NCI-H2081 treated with DMSO at 0.1 percent for 48 hours (cell line): ENCODE results near the gene SNN.

Source experiments
- DNase-seq: peaks from one replicate; lab custom pipeline; 2025; lab: John Stamatoyannopoulos, UW

SNN gene

GRCh38 chr16:11679941-11680911 is 12.0 kb downstream of the SNN start:
- no peak for DNase-seq

GRCh38 chr16:11681556-11681955 is 13.3 kb downstream of the SNN start:
- no peak for DNase-seq

DNA sequence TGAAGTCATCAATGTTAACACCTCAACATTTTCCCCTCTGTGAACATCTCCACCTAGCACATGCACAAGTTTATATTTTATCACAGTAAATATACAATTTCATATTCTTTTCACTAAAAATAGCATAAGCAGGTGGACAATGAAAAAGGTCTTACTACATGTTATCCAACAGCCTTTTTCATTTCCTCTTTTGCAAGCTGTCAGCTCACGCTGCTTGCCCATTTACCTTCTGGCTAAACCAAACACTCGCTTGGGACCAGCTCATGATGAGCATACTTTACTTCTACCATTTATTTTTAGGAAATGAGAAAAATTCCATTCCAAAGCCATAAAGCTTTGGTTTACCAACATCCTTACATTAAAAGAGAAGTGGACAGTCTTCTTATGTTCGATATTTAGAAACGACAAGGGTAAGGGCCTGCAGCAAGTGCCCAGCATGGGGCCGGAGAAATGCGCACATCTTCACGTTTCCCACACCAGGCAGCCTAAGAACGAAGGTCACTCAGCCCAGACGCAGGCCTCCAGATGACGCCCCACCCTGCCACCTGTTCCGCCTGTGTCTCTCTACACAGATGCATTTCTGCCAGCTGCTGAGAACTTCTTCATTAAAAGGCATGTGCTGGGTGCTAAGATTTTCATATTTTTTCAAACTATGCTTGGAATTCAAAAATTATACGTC is 13.9 kb downstream of the SNN start:
- no peak for DNase-seq

- no peak for DNase-seq
Observed at GRCh38 chr16:11682655-11683096, 14.4 kb downstream of the SNN start.

DNA sequence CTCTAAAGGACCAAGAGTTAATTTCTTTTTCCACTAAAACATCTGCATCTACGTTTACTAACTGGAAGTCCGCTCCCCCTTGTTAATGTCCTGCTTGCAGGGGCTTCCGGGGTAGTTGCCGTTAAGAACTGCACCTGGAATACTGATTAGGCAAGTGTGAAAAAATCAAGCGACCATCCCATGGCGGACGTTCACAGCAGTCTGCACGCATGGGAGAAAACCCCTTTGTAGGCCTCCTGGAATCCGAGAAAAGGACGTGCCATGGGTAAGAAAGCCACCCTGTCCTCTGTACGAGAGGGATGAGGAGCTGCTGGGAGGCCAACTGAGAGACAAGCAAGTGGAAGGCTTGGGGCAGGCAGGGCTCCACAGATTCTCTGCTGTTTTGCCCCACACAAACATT is 14.9 kb downstream of the SNN start:
- no peak for DNase-seq

- no peak for DNase-seq
Observed at GRCh38 chr16:11684231-11685025, 16.2 kb downstream of the SNN start.

GRCh38 chr16:11685844-11686618 is 17.8 kb downstream of the SNN start:
- DNase-seq = no peak

DNA sequence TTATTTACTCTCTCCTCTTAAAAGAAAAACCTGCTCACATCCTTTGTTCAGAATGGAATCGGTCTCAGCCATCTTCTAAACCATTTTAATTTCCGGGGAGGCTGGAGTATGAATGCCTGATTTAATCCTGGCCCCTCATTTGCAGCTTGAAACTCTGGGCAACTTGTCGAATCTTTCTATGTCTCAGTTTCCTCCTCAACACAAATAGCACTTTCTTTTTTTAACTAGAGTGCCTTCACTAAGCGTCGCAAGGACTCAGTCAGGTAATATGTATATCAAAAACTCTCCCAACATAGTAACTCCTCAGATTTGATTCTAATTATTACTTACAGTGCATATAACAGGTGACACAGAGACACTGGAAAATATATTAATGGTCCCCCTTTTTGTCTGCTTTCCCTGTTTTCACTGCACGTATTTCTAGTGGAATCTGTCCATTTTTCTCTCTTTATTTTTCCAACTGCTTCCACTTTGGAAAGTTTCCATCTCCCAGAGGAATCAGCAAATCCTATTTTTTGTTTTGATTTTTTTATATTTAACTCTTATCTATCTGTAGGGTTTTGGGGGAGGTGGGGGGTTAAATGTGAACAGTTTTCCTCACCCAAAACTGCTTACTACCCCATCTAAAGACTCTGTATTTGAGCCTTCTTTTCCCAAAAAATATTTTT is 18.6 kb downstream of the SNN start:
- no peak for DNase-seq

GRCh38 chr16:11687601-11688519 is 19.6 kb downstream of the SNN start:
- no peak for DNase-seq

GRCh38 chr16:11688520-11688886 is 20.2 kb downstream of the SNN start:
- DNase-seq = no peak

GRCh38 chr16:11689031-11689840 is 21.0 kb downstream of the SNN start:
- DNase-seq = no peak

- no peak for DNase-seq
Observed at GRCh38 chr16:11691235-11691634, 23.0 kb downstream of the SNN start.

DNA sequence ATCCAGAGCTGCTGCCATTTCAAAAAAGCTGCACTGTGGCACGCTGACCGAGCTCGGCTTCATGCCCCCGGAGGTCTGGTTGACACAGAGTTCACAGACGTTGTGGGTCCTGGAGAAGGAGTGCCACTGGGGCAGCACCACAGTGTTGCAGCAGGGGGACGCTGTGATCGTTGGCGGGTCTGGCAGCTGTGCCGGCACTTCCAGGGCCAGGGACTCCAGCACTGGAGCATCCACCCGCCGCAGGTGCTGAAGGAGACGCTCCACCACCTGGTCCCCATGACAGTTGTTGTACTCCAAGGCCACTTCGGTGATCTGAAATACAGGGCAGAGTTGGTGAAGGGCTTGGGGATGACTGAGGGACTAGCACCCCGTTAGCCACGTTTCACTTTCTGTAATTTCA is 23.5 kb downstream of the SNN start:
- no peak for DNase-seq

DNA sequence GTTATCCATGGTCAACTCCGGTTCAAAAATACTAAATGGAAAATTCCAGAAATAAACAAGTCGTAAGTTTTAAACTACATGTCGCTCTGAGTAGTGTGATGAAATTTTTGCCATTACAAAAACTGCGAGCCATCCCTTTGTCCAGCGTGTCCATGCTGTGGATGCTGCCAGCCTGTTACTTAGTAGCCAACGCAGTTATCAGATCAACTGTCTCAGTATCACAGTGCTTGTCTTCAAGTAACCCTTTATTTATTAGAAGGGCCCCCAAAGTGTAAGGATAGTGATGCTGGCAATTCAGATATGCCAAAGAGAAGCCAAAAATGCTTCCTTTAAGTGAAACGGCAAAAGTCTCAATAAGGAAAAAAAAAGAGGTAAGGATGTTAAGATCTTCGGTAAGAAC is 23.9 kb downstream of the SNN start:
- no peak for DNase-seq

- DNase-seq = no peak
Observed at GRCh38 chr16:11692651-11693050, 24.4 kb downstream of the SNN start.

- DNase-seq = no peak
Observed at GRCh38 chr16:11696266-11697012, 28.2 kb downstream of the SNN start.

- no peak for DNase-seq
Observed at GRCh38 chr16:11697319-11697718, 29.1 kb downstream of the SNN start.

GRCh38 chr16:11698271-11698689 is 30.0 kb downstream of the SNN start:
- no peak for DNase-seq
